NB4 (cell line): ENCODE data around the gene IFNE.

Experiments
- CTCF ChIP-seq: IDR thresholded peaks from one replicate; pipeline ENCODE4 v1.5.1; 2012; ENCODE audit warnings: low read depth, low read length
- MAX ChIP-seq: IDR thresholded peaks from 2 replicates; pipeline ENCODE4 v1.6.1; 2011; ENCODE audit warnings: low read depth, low read length
- POLR2A ChIP-seq: IDR thresholded peaks from 2 replicates; pipeline ENCODE4 v1.6.1; 2011; ENCODE audit warnings: mild to moderate bottlenecking; ENCODE audit not compliant: insufficient read length; ENCODE audit errors: extremely low read depth

- TF ChIP-seq CTCF = no peak
- no peak for TF ChIP-seq POLR2A
- no peak for TF ChIP-seq MAX
Observed at GRCh38 chr9:21450733-21451394, 31.2 kb downstream of the IFNE start.
